Measurements from ENCODE around the gene MMP26. TPM values are rescaled to one million over a fixed set of nuclear protein-coding genes. Genes with fewer than 3 reads are reported as not detected.

MMP26 gene
- not detected in 2 replicates for polyA plus RNA-seq (2013)

- Histone ChIP-seq H3K79me2 (ENCODE audit: control insufficient read depth, insufficient read depth, low read length, poor library complexity) (no peaks in the 10 kb centered on the region), H3K18ac (ENCODE audit: low read length) (no peak within 1 kb of the TSS), H3K4me2 (ENCODE audit: low read length) (no peak within 1 kb of the TSS), H3K4me1 (ENCODE audit: control insufficient read depth in 1 of 2, insufficient read depth in 2 of 2, low read length in 2 of 2) (no peaks in the 10 kb centered on the region), H3K4ac (ENCODE audit: low read depth, low read length) (no peak within 1 kb of the TSS), H2BK120ac (ENCODE audit: insufficient read depth, low read length, poor library complexity) (no peak within 1 kb of the TSS), H3K27me3 (ENCODE audit: insufficient read depth, low read length) (no peaks in the 10 kb centered on the region), H2AFZ (ENCODE audit: insufficient read depth, low read length, poor library complexity) (no peak within 1 kb of the TSS), H3K27ac (ENCODE audit: low read depth, low read length) (no peak within 1 kb of the TSS), H2BK5ac (ENCODE audit: low read depth, low read length, poor library complexity) (no peak within 1 kb of the TSS), H3K79me1 (ENCODE audit: low read length) (no peaks in the 10 kb centered on the region), H4K91ac (ENCODE audit: low read depth, low read length) (no peak within 1 kb of the TSS), H3K9me3 (ENCODE audit: insufficient read depth, low read depth, low read length) (no peaks in the 10 kb centered on the region), H3K9ac (ENCODE audit: low read length) (no peak within 1 kb of the TSS), H3K23ac (ENCODE audit: low read length) (no peak within 1 kb of the TSS), H3K36me3 (ENCODE audit: control insufficient read depth in 1 of 2, insufficient read depth in 2 of 2, low read length in 2 of 2) (no peaks in the 10 kb centered on the region), H3K4me3 (ENCODE audit: low read depth, low read length) (no peak within 1 kb of the TSS), H3K14ac (ENCODE audit: low read length) (no peak within 1 kb of the TSS), H2BK12ac (ENCODE audit: low read length) (no peak within 1 kb of the TSS), H4K12ac (ENCODE audit: low read depth, low read length) (no peak within 1 kb of the TSS), H2AK5ac (ENCODE audit: low read length) (no peak within 1 kb of the TSS), H4K8ac (ENCODE audit: low read depth, low read length) (no peak within 1 kb of the TSS)
- no CpG with 5 or more reads among the region's 5 CpGs for WGBS (ENCODE audit: extremely low coverage, insufficient coverage, insufficient read length)
- no peak for DNase-seq
Measured at GRCh38 chr11:4704054-4704789, at the start of gene MMP26. MMP26 (plus strand) TSS chr11:4704784.

DNA sequence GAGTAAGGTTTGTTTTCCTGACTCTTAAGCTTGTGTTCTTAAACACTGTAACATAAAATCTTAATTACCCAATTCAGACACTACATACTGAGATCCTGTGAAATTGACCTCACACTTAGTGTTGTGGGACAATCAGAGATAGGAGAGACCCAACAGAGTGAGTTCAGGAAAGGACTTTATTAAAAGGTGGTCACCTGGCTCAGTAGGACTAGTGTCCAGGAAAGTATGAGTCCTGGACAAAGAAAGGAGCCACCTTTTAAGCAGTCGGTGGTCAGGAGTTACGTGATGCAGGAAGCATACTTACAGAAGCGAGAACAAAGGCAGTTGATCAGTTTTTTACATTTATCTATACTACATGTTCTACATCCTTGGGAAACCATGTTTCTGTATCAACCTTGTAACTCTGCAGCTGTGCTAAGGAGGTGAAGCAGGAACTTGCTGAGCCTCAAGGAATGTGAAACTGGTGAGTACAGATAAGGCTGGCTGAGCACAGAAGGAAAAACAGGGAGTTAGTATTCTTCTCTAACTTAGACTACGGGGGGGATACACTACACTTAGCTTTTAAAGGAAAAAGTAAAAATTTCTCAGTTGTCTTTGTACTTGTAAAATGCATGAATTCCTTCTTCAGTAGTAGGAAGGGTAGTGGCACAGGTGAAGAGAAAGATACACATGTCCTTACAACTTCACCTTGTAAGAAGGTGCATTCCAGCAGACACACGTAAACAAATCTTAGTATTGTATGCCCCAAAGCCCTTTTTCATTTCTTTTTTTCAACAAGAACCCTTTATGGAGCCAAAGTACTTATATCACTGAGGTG is 45.7 kb upstream of the MMP26 start:
- H2AFZ ChIP-seq (ENCODE audit: insufficient read depth, low read length, poor library complexity), result no peak overlapping the region
- no peaks in the 10 kb centered on the region for H3K36me3 ChIP-seq (ENCODE audit: control insufficient read depth in 1 of 2, insufficient read depth in 2 of 2, low read length in 2 of 2)
- H3K9me3 ChIP-seq (ENCODE audit: insufficient read depth, low read depth, low read length), result peaks cover 2% of the 10 kb centered on the region
- H2BK120ac ChIP-seq (ENCODE audit: insufficient read depth, low read length, poor library complexity), result no peak overlapping the region
- no peak overlapping the region for H3K14ac ChIP-seq (ENCODE audit: low read length)
- no peaks in the 10 kb centered on the region for H3K27me3 ChIP-seq (ENCODE audit: insufficient read depth, low read length)
- H3K9ac ChIP-seq (ENCODE audit: low read length), result no peak overlapping the region
- DNase-seq, result no peak
- no peak overlapping the region for H4K91ac ChIP-seq (ENCODE audit: low read depth, low read length)
- H3K4me3 ChIP-seq (ENCODE audit: low read depth, low read length), result no peak overlapping the region
- no peak overlapping the region for H3K27ac ChIP-seq (ENCODE audit: low read depth, low read length)
- H3K4me2 ChIP-seq (ENCODE audit: low read length), result no peak overlapping the region
- no peaks in the 10 kb centered on the region for H3K79me1 ChIP-seq (ENCODE audit: low read length)
- H3K4ac ChIP-seq (ENCODE audit: low read depth, low read length), result no peak overlapping the region
- no CpG with 5 or more reads among the region's 5 CpGs for WGBS (ENCODE audit: extremely low coverage, insufficient coverage, insufficient read length)
- H2AK5ac ChIP-seq (ENCODE audit: low read length), result no peak overlapping the region
- H3K18ac ChIP-seq (ENCODE audit: low read length), result no peak overlapping the region
- no peak overlapping the region for H4K12ac ChIP-seq (ENCODE audit: low read depth, low read length)
- no peaks in the 10 kb centered on the region for H3K79me2 ChIP-seq (ENCODE audit: control insufficient read depth, insufficient read depth, low read length, poor library complexity)
- H2BK5ac ChIP-seq (ENCODE audit: low read depth, low read length, poor library complexity), result no peak overlapping the region
- no peak overlapping the region for H3K23ac ChIP-seq (ENCODE audit: low read length)
- H2BK12ac ChIP-seq (ENCODE audit: low read length), result no peak overlapping the region
- no peaks in the 10 kb centered on the region for H3K4me1 ChIP-seq (ENCODE audit: control insufficient read depth in 1 of 2, insufficient read depth in 2 of 2, low read length in 2 of 2)
- H4K8ac ChIP-seq (ENCODE audit: low read depth, low read length), result no peak overlapping the region

GRCh38 chr11:4662876-4663275 is 41.7 kb upstream of the MMP26 start:
- Histone ChIP-seq H3K4me1 (ENCODE audit: control insufficient read depth in 1 of 2, insufficient read depth in 2 of 2, low read length in 2 of 2) (no peaks in the 10 kb centered on the region), H3K9ac (ENCODE audit: low read length) (no peak overlapping the region), H2BK5ac (ENCODE audit: low read depth, low read length, poor library complexity) (no peak overlapping the region), H3K79me1 (ENCODE audit: low read length) (no peaks in the 10 kb centered on the region), H3K4me3 (ENCODE audit: low read depth, low read length) (no peak overlapping the region), H3K27me3 (ENCODE audit: insufficient read depth, low read length) (no peaks in the 10 kb centered on the region), H4K8ac (ENCODE audit: low read depth, low read length) (no peak overlapping the region), H3K79me2 (ENCODE audit: control insufficient read depth, insufficient read depth, low read length, poor library complexity) (no peaks in the 10 kb centered on the region), H3K27ac (ENCODE audit: low read depth, low read length) (no peak overlapping the region), H2AK5ac (ENCODE audit: low read length) (no peak overlapping the region), H3K4me2 (ENCODE audit: low read length) (no peak overlapping the region), H3K9me3 (ENCODE audit: insufficient read depth, low read depth, low read length) (peaks cover 2% of the 10 kb centered on the region), H3K23ac (ENCODE audit: low read length) (no peak overlapping the region), H2AFZ (ENCODE audit: insufficient read depth, low read length, poor library complexity) (no peak overlapping the region), H4K12ac (ENCODE audit: low read depth, low read length) (no peak overlapping the region), H2BK12ac (ENCODE audit: low read length) (no peak overlapping the region), H4K91ac (ENCODE audit: low read depth, low read length) (no peak overlapping the region), H3K4ac (ENCODE audit: low read depth, low read length) (no peak overlapping the region), H2BK120ac (ENCODE audit: insufficient read depth, low read length, poor library complexity) (no peak overlapping the region), H3K18ac (ENCODE audit: low read length) (no peak overlapping the region), H3K36me3 (ENCODE audit: control insufficient read depth in 1 of 2, insufficient read depth in 2 of 2, low read length in 2 of 2) (no peaks in the 10 kb centered on the region), H3K14ac (ENCODE audit: low read length) (no peak overlapping the region)
- WGBS (ENCODE audit: extremely low coverage, insufficient coverage, insufficient read length), result no CpG with 5 or more reads among the region's 6 CpGs
- DNase-seq, result no peak

- Histone ChIP-seq H2BK5ac (ENCODE audit: low read depth, low read length, poor library complexity) (no peak overlapping the region), H3K4me1 (ENCODE audit: control insufficient read depth in 1 of 2, insufficient read depth in 2 of 2, low read length in 2 of 2) (no peaks in the 10 kb centered on the region), H3K14ac (ENCODE audit: low read length) (no peak overlapping the region), H3K9me3 (ENCODE audit: insufficient read depth, low read depth, low read length) (peaks cover 2% of the 10 kb centered on the region), H3K18ac (ENCODE audit: low read length) (no peak overlapping the region), H4K8ac (ENCODE audit: low read depth, low read length) (no peak overlapping the region), H2AFZ (ENCODE audit: insufficient read depth, low read length, poor library complexity) (no peak overlapping the region), H3K27ac (ENCODE audit: low read depth, low read length) (no peak overlapping the region), H3K4ac (ENCODE audit: low read depth, low read length) (no peak overlapping the region), H3K36me3 (ENCODE audit: control insufficient read depth in 1 of 2, insufficient read depth in 2 of 2, low read length in 2 of 2) (no peaks in the 10 kb centered on the region), H2BK120ac (ENCODE audit: insufficient read depth, low read length, poor library complexity) (no peak overlapping the region), H3K9ac (ENCODE audit: low read length) (no peak overlapping the region), H3K79me2 (ENCODE audit: control insufficient read depth, insufficient read depth, low read length, poor library complexity) (no peaks in the 10 kb centered on the region), H3K27me3 (ENCODE audit: insufficient read depth, low read length) (no peaks in the 10 kb centered on the region), H3K79me1 (ENCODE audit: low read length) (no peaks in the 10 kb centered on the region), H4K91ac (ENCODE audit: low read depth, low read length) (no peak overlapping the region), H3K4me2 (ENCODE audit: low read length) (no peak overlapping the region), H4K12ac (ENCODE audit: low read depth, low read length) (no peak overlapping the region), H2BK12ac (ENCODE audit: low read length) (no peak overlapping the region), H3K23ac (ENCODE audit: low read length) (no peak overlapping the region), H3K4me3 (ENCODE audit: low read depth, low read length) (no peak overlapping the region), H2AK5ac (ENCODE audit: low read length) (no peak overlapping the region)
- DNase-seq, result no peak
- no CpG with 5 or more reads among the region's 3 CpGs for WGBS (ENCODE audit: extremely low coverage, insufficient coverage, insufficient read length)
Measured at GRCh38 chr11:4664183-4664582, 40.4 kb upstream of the MMP26 start.
